GM21825 (cell line): ENCODE data around the gene ZNF362.

Experiments used
- ATAC-seq: cut with Tn5 transposase; IDR thresholded peaks from one replicate; pipeline ENCODE4 v1.9.1; 2021; ENCODE audit warnings: mild to moderate bottlenecking, moderate library complexity; ENCODE audit not compliant: unreplicated experiment

Gene ZNF362

DNA sequence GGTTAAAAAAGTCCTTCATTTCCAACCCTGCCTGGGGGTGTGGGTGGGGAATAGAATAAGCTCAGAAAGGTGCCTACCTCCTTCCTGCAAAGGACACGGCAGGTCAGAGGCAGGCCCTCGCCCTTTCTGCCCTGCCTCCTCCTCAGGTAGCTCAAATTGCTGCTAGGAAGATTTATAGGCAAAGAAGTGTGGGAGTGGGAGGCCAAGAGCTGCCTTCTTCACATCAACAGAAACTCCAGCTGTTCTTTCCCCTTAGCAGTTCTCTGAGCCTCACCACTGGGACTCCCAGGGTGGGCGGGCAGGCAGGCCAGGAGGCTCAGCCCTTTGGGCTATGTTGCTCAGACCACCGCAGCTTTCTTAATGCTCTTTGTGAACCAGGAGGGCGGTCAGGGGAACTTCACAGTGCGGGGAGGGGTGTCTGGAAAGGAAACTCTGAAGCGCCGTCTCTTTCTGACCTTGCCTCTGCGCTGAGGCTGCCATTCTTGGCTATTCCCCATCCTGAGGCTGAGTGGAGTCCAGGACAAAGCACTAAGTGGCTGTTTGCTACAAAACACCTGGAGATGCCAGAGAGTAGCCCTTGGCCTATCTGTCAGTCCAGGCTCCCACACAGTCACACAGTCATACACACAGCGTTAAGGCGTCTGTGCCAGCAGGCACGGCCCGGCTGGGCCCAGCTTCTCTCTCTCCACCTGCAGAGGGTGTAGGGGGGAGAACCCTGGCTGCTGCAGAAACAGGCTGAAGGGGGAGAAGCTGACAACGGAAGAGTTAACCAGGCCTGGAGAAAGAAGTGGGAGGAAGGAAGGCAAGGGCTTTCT, 67.6 kb downstream of the ZNF362 start:
- ATAC-seq: no peak

DNA sequence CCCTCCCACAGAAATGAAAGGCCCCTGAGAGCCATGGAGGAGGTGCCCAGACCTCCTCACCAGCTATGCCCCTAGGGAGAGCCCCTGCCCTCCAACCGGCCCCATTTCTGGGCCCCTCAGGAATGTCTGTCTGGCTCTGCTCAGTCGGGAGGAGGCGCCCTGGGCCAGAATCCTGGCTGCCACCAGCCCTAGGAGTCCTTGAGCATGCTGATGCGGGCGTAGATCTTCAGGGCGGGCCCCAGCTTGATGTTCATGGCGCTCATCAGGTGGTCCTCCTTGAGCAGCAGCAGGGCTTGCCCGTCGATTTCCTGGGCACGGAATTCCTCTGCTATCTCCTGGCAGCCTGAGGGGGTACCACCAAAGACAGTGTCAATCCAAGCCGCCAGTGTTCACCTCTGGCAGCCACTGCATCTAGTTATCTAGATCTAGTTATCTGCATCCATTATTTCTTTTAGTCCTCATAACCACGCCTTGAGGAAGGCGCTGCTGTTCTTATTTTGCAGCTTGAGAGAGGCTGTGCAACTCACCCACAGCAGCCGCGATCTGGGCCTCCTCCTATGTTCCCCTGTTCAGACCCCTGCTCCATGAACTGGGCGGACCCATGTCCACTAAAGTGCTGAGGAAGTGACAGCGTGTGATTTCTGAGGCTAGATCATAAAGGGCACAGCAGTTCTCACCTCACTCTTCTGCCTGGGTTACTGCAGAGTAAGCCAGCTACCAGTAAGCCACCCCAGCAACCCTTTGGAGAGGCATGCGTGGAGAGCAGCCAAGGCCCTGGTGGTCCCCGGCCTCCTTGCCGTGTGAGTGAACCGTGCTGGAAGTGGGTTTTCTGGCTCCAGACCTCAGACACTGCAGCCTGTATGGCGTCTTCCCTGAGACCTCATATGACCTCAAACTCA, 68.6 kb downstream of the ZNF362 start:
- no peak for ATAC-seq

DNA sequence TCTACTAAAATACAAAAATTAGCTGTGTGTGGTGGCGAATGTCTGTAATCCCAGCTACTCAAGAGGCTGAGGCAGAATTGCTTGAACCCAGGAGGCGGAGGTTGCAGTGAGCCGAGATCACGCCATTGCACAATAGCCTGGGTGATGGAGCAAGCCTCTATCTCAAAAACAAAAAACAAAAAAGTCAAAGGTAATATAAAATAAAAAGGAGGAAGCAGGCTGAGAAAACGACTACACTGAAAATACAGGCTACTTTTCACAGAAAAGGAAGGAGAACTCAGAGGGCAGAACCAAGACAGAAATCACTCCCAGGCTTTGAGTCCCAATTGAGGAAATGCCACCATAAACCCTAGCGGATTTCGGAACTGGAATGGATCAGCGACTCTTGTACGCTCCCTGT, 70.5 kb downstream of the ZNF362 start:
- no peak for ATAC-seq

DNA sequence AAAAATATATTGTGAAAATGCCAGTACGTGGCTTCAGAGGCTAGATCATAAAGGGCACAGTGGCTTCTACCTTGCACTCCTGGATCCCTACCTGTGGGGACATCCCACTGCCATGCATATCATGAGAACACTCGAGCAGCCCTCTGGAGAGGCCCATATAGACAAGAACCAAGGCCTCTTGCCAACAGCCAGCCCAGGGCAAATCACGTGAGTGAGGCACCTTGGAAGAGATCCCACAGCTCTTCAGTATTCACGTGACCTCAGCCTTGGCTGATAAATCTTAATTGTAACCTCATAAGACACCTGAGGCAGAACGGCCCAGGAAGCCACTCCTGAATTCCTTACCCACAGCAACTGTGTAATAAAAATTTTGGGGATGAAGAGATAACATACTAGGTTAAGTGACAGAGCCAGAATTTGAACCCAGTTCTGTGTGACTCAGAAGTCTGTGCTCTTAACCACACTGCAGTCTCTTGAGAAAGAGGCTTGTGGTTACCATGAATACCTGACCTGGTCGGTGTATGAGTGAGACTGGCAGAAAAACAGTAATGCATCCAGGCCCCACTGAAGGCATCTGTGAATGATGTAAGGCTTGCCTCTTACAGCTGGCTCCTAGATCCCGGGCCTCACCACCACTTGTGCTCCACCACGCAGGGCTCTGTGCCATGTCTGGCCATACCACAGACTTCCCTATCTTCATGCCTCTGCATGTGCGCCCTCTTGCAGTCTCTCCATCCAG, 71.5 kb downstream of the ZNF362 start:
- ATAC-seq: no peak

DNA sequence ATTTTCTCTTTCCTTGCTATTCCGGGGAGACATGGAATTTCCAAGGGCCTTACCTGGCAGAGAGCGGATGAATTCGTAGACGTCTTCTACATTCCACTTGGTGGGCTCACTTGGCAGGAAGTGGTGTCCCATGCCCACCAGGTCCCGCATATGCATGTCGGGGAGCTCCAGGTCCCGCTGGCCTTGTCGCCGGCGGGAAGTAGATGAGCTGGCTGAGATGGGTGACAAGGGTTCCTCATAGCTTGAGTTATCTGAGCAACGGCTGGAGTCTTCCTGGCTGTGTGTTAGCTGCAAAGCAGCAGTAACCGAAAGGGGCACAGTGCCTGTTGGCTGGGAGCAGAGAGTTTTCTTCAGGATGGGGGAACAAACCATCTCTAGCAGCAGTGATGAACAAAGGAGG, 72.5 kb downstream of the ZNF362 start:
- no peak for ATAC-seq

DNA sequence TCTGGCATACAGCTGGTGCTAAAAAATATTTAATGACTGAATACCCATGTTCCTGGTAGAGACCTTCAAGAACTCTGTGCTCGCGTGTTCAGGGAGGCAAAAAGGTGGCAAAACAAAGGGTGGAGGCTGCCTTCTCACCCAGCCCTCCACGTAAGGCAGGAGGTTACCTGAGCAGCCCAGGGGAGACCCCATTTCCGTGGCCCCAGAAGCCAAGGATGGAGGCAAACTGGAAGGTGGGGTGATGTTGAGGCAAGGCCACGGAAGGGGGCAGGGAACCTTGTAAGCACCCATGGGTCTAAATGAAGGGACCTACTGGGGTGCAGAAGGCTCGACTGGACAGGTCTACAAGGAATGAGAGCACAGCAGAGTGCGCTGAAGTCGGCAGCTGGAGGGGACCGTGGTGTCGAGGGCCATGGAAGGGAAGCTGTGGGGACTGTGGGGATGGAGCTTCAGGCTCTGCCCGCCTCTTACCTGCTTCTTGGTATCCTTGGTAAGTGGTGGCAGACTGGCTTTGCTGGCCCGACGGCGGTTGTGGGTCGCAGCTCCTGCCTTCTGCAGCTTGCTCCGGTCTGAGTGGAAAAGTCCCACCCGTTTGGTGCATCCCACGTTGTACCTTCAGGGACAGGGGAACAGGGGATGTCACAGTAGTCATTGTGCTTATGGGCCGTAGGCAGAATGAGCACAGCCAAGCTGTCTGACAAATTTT, 73.5 kb downstream of the ZNF362 start:
- ATAC-seq: no peak

DNA sequence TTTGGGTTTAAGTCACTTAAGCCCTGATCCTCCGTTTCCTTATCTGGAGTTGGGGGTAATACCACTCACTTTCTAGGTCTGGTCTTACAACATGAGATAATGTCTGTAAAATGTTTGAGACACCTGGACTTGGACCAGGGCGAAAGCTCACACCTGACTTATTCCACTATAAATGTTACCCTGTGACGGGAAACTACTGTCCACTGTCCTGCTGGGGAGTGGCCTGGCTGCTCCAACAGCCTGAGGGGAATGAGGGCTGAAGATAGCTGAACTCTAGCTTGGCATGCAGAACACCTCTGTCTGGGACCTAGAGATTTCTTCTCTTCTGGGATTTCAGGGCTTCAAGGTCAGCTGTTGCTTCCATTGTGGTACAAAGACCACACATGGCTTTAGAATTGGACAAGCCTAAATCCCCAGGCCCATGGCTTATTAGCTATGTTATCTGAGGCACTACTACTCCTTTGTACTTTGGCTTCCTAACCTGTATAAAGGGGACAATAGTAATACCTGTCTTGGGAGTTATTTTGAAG, 74.1 kb downstream of the ZNF362 start:
- ATAC-seq: no peak

DNA sequence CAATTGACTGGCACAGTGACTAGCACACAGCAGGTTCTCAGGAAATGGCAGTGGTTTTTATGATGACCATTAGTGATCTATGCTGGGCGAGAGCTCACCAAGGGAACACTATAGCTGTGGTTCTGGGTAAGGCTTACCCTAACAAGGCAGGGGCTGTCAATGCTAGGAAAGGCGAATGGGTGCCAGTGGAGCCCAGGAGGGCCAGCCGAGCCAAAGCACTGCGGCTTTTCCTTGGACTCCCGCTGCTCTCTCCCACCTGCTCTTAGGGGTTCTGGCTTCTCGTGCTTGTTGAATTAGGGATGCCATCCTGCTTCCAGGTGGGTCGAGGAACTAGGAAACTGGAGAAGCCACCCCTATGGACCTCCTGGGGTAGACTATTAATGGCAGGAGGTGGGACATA, 74.6 kb downstream of the ZNF362 start:
- ATAC-seq: no peak

DNA sequence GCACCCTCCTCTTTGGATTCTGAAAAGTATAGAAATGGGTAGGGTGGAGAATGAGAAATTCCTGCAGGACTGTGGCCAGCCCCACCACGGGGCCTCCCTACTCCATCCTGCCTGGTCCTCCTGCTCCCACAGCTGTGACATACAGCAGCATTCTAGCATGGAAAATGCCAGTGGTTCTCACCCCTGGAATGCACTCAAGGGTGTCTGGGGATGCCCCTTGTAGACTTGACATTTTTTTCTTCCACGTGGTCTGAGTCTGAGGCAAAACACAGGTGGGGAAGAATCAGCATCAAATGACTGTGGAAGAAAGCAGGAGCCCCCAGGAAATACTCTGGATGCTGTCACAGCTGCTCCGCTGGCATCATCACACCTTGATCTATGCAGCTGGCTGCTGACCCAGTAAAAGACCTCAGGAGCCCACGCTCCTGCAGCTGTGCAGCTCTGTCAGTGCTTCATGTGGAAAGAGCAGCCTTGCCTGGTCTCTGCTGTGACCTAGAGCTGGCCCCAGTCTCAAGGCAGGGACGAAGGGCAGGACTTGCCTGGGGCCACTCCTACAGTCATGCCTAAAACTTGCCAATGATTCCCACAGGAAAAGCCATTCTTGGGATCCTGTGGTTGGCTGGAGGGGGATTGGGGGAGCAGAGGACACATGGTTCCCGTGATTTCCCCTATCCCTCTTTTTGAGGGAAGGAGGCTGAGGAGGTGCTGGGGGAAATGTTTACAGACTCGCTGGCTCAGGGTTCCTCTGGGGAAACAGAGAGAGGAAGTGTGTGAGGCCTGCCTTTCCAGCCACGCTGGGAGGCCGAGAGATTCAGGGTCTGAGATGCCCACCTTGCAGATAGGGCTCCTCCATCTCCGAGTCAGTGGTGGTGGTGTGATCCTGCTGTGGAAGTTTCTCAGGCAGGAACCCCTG, 75.4 kb downstream of the ZNF362 start:
- no peak for ATAC-seq

DNA sequence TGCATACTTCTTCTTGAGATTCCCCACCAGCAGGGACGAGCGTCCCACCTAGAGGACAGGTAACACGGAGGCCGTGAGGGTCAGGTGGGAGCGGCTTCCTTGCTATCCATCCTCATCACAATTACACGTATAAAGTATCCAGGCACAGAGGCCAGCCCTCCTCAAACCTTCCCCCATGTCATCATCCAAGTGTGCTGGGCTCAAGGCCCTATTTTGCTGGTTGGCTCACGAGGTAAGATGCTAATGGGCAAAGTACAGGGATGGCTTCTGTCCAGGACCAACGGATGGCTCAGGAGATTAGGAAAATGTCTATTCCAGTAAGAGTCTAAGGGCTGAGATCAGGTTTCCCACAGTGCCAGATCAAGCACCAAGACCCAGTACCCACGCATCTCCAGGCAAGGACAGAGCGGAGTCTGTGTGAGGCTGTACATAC, 76.1 kb downstream of the ZNF362 start:
- no peak for ATAC-seq

DNA sequence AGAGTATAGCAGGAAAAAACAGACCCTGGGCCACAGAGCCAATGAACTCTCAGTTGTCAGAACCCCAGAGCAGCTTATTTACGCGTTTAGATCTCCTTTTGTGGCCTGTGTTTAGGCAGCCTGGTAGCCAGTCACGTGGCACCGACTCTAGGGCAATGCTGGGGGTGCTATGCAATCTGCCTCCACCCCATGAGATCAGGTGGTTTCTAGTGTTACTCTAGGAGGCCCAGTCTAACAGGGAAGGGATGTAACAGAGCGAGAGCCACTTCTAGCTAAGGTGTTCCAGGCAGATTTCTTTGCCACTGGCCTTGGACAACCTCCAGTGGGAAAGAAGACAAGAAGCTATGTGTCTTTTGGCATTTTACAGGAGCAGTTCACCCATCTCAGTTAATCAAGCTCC, 76.6 kb downstream of the ZNF362 start:
- ATAC-seq: no peak

DNA sequence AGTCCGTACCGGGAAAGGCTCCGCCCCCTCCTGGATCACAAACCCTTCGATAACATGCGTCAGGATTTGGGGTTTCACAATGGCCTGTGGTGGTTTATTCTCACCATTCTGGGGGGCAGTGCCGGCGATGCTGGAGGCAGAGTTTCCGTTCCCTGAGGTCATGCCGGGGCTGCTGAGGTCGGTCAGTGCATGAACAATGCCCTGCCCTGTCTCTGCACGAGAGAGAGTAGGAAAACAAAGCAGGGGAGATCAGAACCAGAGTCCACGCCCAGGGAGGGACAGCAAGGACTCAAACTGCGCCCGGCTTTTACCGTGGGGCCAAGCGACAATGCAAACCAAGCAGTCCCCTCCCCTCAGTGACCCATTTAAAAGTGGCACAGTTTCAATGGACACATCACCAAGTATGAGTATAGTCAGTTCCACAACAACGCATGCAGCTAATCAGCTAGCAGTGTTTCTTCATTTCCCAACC, 77.8 kb downstream of the ZNF362 start:
- no peak for ATAC-seq

DNA sequence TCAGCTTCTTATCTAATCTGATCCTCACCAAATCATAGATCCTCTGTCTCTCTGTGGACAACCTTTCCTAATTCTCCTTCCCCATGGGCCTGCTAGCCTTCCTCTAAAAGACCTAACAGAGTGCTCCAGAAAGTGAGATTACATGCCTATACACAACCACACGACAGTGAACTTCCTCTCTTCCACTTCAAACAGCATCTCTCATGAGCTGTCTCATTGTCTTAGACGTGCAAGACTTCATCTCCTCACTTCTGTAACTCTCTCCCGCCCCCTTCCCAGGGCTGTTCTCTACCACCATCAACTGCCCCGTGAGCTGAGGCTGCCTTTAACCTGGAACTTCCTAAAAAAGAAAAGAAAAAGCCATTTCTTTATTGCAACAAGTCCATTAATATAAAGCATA, 78.7 kb downstream of the ZNF362 start:
- ATAC-seq: no peak

DNA sequence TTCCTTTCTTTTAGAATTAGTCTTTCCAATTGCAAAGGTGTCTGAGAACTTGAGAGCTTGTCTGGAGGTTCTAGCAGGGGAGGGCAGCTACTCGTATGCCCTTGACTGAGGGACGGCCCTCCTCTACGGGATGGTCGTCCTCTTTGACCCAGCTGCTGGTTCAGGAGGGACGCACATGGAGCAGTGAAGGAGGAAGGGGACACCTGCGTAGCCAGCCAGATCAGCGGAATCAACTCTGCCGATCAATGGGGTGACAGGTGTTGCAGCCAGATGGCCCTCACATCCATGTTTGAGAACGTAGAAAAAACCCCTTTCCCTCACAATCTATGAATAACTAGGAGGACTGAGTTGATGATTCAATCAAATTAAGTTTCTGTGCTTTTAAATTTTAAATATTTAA, 80.3 kb downstream of the ZNF362 start:
- ATAC-seq: no peak

DNA sequence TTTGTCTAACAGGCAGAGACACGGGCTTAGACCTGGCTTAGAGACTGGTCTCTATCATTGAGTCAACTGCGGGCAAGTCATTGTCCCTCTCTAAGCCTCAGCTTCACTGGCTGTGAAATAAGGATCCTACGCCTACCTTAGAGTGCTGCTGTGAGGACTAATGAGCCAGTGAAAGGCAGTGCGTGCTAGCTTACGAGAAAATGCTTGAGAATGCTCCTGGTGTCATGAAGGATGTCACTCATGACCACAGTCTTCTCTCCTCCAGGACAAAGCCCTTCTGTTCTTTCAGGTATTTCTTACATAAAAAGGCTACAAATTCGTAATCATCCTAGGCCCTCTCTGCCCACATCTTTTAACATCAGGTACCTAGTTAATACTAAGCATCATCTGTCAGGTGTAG, 81.1 kb downstream of the ZNF362 start:
- ATAC-seq: no peak

DNA sequence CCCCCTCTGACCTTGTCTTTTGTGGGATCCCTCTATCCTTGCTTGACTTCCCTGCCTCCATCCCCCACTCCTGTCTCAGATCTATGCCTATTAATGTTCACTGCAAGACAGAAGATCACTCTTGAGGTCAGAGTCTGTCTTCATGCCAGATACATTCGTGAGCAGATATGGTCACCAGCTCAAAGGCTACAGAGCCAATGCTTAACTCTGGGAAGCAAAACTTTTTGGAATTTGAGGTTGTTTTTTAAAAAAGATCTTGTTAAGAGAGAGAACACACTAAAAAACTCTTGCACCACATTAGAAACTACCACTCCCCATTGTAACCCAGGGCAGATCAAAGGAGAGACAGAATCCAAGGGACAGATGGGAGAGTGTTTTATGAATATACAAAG, 81.8 kb downstream of the ZNF362 start:
- no peak for ATAC-seq

DNA sequence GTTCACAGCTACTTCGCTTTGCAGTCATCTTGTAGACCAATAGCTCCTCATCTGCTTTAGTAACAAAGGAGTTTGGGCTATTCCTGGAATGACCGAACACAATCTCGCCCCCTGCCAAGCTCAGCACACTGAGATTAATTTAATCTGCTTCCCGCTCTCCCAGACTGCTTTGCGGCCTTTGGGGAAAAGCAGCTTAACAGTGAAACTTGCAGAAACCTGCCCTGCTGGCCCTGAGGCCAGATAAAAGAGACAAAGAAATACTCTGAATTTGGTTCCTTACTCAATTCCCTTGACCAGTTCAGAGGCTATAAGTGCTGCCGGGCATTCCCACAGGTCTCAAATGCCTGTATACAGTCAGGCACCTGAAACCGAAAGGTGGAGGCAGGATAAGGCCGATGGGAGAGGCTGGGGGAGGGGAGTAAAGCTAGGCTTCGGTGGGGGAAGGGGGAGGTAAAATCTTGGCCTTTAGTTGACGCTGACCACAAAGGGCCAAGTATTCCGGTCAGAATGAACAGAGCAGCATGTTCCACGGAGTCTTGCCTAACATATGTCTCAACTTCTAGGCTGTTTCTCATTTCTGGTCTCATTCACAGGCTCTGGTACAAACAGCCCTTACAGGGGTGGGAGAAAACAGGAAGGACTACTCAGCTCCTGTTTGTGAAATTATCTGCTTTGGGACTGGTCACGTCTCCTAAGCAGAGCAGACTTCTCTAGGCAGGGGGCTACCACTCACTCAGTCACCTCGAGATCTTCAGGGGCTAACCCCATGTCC, 82.3 kb downstream of the ZNF362 start:
- ATAC-seq: no peak

DNA sequence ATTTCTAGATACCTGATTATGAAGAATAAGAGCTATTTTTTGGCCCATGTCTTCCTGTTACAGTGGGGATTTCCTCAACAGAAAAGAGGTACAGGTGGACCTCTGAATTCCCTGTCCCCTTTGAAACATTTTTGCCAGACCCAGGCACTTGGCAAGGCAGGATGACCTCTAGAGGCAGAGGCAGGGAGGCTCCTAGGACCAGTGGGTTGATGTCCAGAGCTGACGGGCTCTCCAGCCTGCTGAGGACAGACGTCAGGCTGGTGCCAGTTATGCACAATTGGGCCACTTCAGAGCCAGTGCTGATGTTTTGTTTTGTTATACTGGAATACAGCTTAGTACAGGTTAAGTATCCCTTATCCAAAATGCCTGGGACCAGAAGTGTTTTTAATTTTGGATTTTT, 83.1 kb downstream of the ZNF362 start:
- no peak for ATAC-seq

DNA sequence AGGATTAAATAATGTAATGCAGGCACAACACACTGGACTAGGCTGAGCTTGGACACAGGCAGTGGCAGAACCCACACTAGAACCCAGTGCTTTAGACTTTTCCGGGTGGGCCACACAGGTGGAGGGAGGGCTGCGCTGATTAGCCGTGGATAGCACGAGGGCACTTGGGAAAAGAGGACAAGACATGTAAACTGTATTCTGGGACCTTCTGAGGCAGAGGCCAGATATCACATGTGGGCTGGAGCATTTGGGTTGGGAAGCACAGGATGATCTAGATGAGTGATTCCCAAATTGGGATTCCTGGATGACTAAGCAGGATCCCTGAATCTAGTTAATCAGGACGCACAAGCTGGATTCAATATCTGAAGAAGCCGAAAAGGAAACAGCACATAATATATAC, 84.9 kb downstream of the ZNF362 start:
- ATAC-seq: no peak
